ENCODE data around the gene PPP2R5A.
"Not testable (repeated sequence)": the region's sequence is repeated elsewhere in the genome, so short reads cannot be mapped to it uniquely, and the experiment has no call there.

PPP2R5A gene

GRCh38 chr1:212287995-212288394 is 2.8 kb downstream of the PPP2R5A start:
- H3K4me3 ChIP-seq (ENCODE audit: low read depth, low read length); H3K9me3 ChIP-seq (ENCODE audit: control insufficient read depth, insufficient read depth, low read depth, low read length); H3K36me3 ChIP-seq (ENCODE audit: control insufficient read depth in 2 of 2, insufficient read depth in 1 of 2, low read length in 2 of 2); POLR2A ChIA-PET; H3K27ac ChIP-seq (ENCODE audit: extremely low read depth, low read depth, low read length): not testable (repeated sequence)
- H3K4me1 ChIP-seq (ENCODE audit: control insufficient read depth, insufficient read depth, low read length): peaks cover 15% of the 10 kb centered on the region; the same call in 1 of the 2 replicates
- TF ChIP-seq SCRT2 (tag by site-specific recombination; IDR thresholded peaks at IDR 0.05) (peak; percentile 72; the same call in 1 of the 2 replicates), SCRT1 (tag by site-specific recombination; IDR thresholded peaks at IDR 0.05; ENCODE audit: borderline replicate concordance) (peak; percentile 37; the same call in 1 of the 2 replicates)
- CTCF ChIA-PET: interaction anchor here (0.5 to 3.1 kb wide), 3 partner anchors 79 to 253 kb away, joined by 3 to 16 read pairs (median 13); partner anchors contain the start of genes DTL and INTS7

DNA sequence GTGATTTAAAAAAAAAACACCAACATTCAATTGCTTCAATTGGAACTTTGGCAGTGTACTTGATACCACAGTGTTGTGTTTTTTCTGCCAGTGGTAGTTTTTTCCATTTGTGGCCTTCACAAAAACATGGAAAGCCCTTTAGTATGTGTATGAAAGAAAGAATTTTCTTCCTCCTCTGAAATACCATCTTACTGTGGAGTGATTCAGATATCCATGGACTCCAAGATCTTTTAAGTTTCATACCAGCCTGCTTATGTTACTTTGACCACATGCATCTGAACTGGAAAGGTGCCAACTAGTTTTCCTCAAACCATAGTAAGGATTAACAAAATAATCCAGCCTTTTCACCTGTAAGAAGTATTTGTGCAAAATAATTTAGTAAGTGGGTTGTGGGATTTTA is 3.4 kb downstream of the PPP2R5A start:
- POLR2A ChIA-PET: no interaction called here
- Histone ChIP-seq H3K9me3 (ENCODE audit: control insufficient read depth, insufficient read depth, low read depth, low read length) (no peaks in the 10 kb centered on the region), H3K4me1 (ENCODE audit: control insufficient read depth, insufficient read depth, low read length) (peaks cover 15% of the 10 kb centered on the region; the same call in 1 of the 2 replicates), H3K27ac (ENCODE audit: extremely low read depth, low read depth, low read length) (no peak overlapping the region), H3K36me3 (ENCODE audit: control insufficient read depth in 2 of 2, insufficient read depth in 1 of 2, low read length in 2 of 2) (no peaks in the 10 kb centered on the region), H3K4me3 (ENCODE audit: low read depth, low read length) (no peak overlapping the region)
- CTCF ChIA-PET: interaction anchor here (0.5 kb wide), 1 partner anchor 225 kb away, joined by 3 read pairs; no protein-coding TSS in a partner anchor
- TF ChIP-seq PRDM6 (tag by site-specific recombination; IDR thresholded peaks at IDR 0.05) (peak; percentile 88), IKZF3 (tag by site-specific recombination; IDR thresholded peaks at IDR 0.05) (peak; percentile 56; the same call in 1 of the 2 replicates), ZNF621 (tag by site-specific recombination; IDR thresholded peaks at IDR 0.05) (no peak)

GRCh38 chr1:212289262-212290077 is 4.3 kb downstream of the PPP2R5A start:
- H3K4me1 ChIP-seq (ENCODE audit: control insufficient read depth, insufficient read depth, low read length): peaks cover 15% of the 10 kb centered on the region; the same call in 1 of the 2 replicates
- no peaks in the 10 kb centered on the region for H3K36me3 ChIP-seq (ENCODE audit: control insufficient read depth in 2 of 2, insufficient read depth in 1 of 2, low read length in 2 of 2)
- H3K4me3 ChIP-seq (ENCODE audit: low read depth, low read length): no peak overlapping the region
- POLR2A ChIA-PET: no interaction called here
- H3K27ac ChIP-seq (ENCODE audit: extremely low read depth, low read depth, low read length): no peak overlapping the region
- H3K9me3 ChIP-seq (ENCODE audit: control insufficient read depth, insufficient read depth, low read depth, low read length): no peaks in the 10 kb centered on the region
- CTCF ChIA-PET: interaction anchor here (0.6 to 3.2 kb wide), 4 partner anchors 57 to 519 kb away, joined by 3 to 15 read pairs (median 4); no protein-coding TSS in a partner anchor
- TF ChIP-seq ZNF2 (tag by site-specific recombination; IDR thresholded peaks at IDR 0.05) (no peak), PRDM6 (tag by site-specific recombination; IDR thresholded peaks at IDR 0.05) (peak; percentile 79), ZNF513 (tag by site-specific recombination; IDR thresholded peaks at IDR 0.05) (peak; percentile 17; the same call in 1 of the 2 replicates), ZNF223 (tag by site-specific recombination; IDR thresholded peaks at IDR 0.05) (no peak), MEIS1 (CRISPR knock-in tag; IDR thresholded peaks at IDR 0.05; ENCODE audit: borderline replicate concordance) (no peak), ZNF626 (tag by site-specific recombination; IDR thresholded peaks at IDR 0.05) (no peak), ZNF658 (tag by site-specific recombination; IDR thresholded peaks at IDR 0.05) (no peak), ZNF302 (tag by site-specific recombination; IDR thresholded peaks at IDR 0.05; ENCODE audit: low read depth) (no peak), ZEB2 (tag by site-specific recombination; IDR thresholded peaks at IDR 0.05) (no peak), SP2 (tag by site-specific recombination; IDR thresholded peaks at IDR 0.05) (no peak), ZNF175 (tag by site-specific recombination; IDR thresholded peaks at IDR 0.05) (no peak), ZNF248 (tag by site-specific recombination; IDR thresholded peaks at IDR 0.05) (no peak)
- TF ChIP-seq, protein P1, sequence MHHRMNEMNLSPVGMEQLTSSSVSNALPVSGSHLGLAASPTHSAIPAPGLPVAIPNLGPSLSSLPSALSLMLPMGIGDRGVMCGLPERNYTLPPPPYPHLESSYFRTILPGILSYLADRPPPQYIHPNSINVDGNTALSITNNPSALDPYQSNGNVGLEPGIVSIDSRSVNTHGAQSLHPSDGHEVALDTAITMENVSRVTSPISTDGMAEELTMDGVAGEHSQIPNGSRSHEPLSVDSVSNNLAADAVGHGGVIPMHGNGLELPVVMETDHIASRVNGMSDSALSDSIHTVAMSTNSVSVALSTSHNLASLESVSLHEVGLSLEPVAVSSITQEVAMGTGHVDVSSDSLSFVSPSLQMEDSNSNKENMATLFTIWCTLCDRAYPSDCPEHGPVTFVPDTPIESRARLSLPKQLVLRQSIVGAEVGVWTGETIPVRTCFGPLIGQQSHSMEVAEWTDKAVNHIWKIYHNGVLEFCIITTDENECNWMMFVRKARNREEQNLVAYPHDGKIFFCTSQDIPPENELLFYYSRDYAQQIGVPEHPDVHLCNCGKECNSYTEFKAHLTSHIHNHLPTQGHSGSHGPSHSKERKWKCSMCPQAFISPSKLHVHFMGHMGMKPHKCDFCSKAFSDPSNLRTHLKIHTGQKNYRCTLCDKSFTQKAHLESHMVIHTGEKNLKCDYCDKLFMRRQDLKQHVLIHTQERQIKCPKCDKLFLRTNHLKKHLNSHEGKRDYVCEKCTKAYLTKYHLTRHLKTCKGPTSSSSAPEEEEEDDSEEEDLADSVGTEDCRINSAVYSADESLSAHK (tag by site-specific recombination; IDR thresholded peaks at IDR 0.05): peak; percentile 36; the same call in 1 of the 2 replicates
- TF ChIP-seq, protein P2, sequence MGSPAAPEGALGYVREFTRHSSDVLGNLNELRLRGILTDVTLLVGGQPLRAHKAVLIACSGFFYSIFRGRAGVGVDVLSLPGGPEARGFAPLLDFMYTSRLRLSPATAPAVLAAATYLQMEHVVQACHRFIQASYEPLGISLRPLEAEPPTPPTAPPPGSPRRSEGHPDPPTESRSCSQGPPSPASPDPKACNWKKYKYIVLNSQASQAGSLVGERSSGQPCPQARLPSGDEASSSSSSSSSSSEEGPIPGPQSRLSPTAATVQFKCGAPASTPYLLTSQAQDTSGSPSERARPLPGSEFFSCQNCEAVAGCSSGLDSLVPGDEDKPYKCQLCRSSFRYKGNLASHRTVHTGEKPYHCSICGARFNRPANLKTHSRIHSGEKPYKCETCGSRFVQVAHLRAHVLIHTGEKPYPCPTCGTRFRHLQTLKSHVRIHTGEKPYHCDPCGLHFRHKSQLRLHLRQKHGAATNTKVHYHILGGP (tag by site-specific recombination; IDR thresholded peaks at IDR 0.05): no peak
- TF ChIP-seq, protein P3, sequence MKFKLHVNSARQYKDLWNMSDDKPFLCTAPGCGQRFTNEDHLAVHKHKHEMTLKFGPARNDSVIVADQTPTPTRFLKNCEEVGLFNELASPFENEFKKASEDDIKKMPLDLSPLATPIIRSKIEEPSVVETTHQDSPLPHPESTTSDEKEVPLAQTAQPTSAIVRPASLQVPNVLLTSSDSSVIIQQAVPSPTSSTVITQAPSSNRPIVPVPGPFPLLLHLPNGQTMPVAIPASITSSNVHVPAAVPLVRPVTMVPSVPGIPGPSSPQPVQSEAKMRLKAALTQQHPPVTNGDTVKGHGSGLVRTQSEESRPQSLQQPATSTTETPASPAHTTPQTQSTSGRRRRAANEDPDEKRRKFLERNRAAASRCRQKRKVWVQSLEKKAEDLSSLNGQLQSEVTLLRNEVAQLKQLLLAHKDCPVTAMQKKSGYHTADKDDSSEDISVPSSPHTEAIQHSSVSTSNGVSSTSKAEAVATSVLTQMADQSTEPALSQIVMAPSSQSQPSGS (tag by site-specific recombination; IDR thresholded peaks at IDR 0.05; ENCODE audit: low read depth): no peak

Data from HEK293 (cell line).